Ascending aorta (tissue), 2 donors: ENCODE results near the gene SKI. TPM values are rescaled to one million over a fixed set of nuclear protein-coding genes. Genes with fewer than 3 reads are reported as not detected.
"Not testable (repeated sequence)": the region's sequence is repeated elsewhere in the genome, so short reads cannot be mapped to it uniquely, and the experiment has no call there.

Source experiments
- DNase-seq, 2 donors: peaks; one replicate each; pipeline ENCODE4 v3.0.0-alpha.2; 2019; ENCODE audit warnings: low spot score in 2 of 2
- H3K27ac ChIP-seq, 2 donors: fragments of 200-600 bp; sonication (generic); one replicate each; pipeline ENCODE4 v1.5.1; 2016 to 2017; ENCODE audit warnings: mild to moderate bottlenecking in 1 of 2
- H3K27me3 ChIP-seq: fragments of 200-600 bp; sonication (generic); one replicate; pipeline ENCODE4 v1.5.1; 2017
- H3K36me3 ChIP-seq, 2 donors: fragments of 200-600 bp; sonication (generic); one replicate each; pipeline ENCODE4 v1.5.1; 2016
- H3K4me1 ChIP-seq, 2 donors: fragments of 200-600 bp; sonication (generic); one replicate each; pipeline ENCODE4 v1.5.1; 2016 to 2017; ENCODE audit warnings: mild to moderate bottlenecking in 1 of 2
- H3K4me3 ChIP-seq, 2 donors: fragments of 200-600 bp; sonication (generic); one replicate each; pipeline ENCODE4 v1.5.1; 2016 to 2017; ENCODE audit warnings: mild to moderate bottlenecking in 1 of 2
- H3K9me3 ChIP-seq, 2 donors: fragments of 200-600 bp; sonication (generic); one replicate each; pipeline ENCODE4 v1.5.1; 2016
- intact Hi-C: fragments of 100-400 bp; cut with DNase I; formaldehyde crosslinking; loops from one replicate; pipeline ENCODE4 v1.15.1; 2023
- total RNA-seq: library from RNA; depleted of rRNA; stranded (reverse); fragments of >200 nt; gene quantifications from one replicate; pipeline ENCODE4 v1.1.0, GENCODE V29; 2016
- TF ChIP-seq, protein P1 (sequence below), 3 experiments: fragments of 200-600 bp in 2 of 3; fragments of 450-650 bp in 1 of 3; sonication (generic) in 2 of 3; IDR thresholded peaks; one replicate each; pipeline ENCODE4 v1.5.1; 2016 to 2019; ENCODE audit warnings: antibody characterized with exemption in 3 of 3, mild to moderate bottlenecking in 1 of 3, moderate library complexity in 1 of 3

SKI gene
- total RNA-seq, 1 donor from 2014 or later = 139 TPM

DNA sequence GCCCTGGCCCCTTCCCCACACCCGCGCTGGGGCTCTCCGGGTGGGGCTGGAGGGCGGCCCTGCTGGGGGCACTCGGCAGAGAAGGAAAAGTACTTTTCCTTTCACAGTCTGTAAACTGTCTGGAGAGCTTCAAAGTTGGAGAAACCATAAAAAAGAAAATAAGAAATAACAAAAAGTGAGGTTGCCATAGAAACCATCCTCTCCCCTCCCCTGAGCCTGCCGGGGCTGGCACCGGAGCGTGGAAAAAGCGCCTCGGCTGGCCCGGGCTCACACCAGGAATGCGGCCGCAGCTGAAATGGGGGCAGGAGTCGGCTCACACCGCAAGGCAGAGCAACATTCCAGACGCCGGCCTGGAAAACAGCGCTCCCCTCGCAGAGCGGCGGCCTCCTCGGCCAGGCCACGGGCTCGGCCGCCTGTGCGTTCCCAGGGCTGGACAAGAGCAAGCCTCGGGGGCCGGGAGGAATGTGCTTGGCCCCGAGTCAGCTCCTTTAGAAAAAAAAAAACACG lies 94.0 kb downstream of the SKI start:
- H3K9me3 ChIP-seq = no peaks in the 10 kb centered on the region
- no peaks in the 10 kb centered on the region for H3K36me3 ChIP-seq
- H3K4me1 ChIP-seq = peaks cover 24 to 40% of the 10 kb centered on the region in 2 donors
- H3K4me3 ChIP-seq = peak overlapping the region; percentile 28 to 54
- H3K27ac ChIP-seq = peak overlapping the region; percentile 92 to 96
- intact Hi-C loops = loop anchor here (1.0 to 2.0 kb wide), 3 partner anchors 32 to 204 kb away; partner anchors contain the start of genes MORN1, PANK4 and RER1
- DNase-seq = peak; percentile 52 to 94
- TF ChIP-seq, protein P1, sequence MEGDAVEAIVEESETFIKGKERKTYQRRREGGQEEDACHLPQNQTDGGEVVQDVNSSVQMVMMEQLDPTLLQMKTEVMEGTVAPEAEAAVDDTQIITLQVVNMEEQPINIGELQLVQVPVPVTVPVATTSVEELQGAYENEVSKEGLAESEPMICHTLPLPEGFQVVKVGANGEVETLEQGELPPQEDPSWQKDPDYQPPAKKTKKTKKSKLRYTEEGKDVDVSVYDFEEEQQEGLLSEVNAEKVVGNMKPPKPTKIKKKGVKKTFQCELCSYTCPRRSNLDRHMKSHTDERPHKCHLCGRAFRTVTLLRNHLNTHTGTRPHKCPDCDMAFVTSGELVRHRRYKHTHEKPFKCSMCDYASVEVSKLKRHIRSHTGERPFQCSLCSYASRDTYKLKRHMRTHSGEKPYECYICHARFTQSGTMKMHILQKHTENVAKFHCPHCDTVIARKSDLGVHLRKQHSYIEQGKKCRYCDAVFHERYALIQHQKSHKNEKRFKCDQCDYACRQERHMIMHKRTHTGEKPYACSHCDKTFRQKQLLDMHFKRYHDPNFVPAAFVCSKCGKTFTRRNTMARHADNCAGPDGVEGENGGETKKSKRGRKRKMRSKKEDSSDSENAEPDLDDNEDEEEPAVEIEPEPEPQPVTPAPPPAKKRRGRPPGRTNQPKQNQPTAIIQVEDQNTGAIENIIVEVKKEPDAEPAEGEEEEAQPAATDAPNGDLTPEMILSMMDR (IDR thresholded peaks at IDR 0.05) = peak in 2 of 3 experiments; percentile 20 to 26
- H3K27me3 ChIP-seq = no peaks in the 10 kb centered on the region

DNA sequence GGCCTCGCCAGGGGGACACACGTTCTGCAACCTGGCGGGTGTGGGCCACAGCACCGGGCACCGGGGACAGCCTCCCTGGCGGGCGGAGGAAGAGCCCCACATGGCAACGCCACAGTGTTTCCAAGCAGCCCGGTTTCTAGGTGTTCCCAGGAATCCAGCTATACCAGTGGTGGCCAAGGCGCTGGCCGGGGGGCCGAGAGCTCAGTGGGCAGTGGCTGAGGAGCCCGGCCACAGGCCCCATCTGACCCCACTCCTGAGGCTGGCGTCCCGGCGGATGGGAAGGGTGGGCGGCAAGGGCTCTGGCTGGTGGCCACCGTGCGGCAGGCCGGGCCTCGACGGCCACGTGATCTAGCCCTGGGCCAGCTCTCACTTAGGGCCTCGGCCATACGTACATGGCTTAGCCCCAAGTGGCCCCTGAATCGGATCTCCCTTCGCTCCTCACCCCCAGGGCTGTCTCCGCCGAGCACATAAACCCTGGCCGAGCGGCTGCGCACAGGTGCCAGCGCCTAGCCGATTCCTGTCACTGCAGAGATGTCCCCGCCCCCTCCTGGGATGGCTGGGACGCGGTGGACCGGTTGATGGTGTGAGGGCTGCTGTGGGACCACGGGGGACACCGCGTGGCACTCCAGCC lies 94.6 kb downstream of the SKI start:
- intact Hi-C loops = loop anchor here (1.0 to 2.0 kb wide), 3 partner anchors 32 to 204 kb away; partner anchors contain the start of genes MORN1, PANK4 and RER1
- H3K9me3 ChIP-seq = no peaks in the 10 kb centered on the region
- H3K27ac ChIP-seq = peak overlapping the region; percentile 92 to 96
- H3K36me3 ChIP-seq = no peaks in the 10 kb centered on the region
- no peaks in the 10 kb centered on the region for H3K27me3 ChIP-seq
- DNase-seq = peak in 1 of 2 donors; percentile 88
- TF ChIP-seq, protein P1 (IDR thresholded peaks at IDR 0.05) = peak in 1 of 3 experiments; percentile 2
- H3K4me1 ChIP-seq = peaks cover 24 to 40% of the 10 kb centered on the region in 2 donors
- H3K4me3 ChIP-seq = peak overlapping the region; percentile 24 to 54

DNA sequence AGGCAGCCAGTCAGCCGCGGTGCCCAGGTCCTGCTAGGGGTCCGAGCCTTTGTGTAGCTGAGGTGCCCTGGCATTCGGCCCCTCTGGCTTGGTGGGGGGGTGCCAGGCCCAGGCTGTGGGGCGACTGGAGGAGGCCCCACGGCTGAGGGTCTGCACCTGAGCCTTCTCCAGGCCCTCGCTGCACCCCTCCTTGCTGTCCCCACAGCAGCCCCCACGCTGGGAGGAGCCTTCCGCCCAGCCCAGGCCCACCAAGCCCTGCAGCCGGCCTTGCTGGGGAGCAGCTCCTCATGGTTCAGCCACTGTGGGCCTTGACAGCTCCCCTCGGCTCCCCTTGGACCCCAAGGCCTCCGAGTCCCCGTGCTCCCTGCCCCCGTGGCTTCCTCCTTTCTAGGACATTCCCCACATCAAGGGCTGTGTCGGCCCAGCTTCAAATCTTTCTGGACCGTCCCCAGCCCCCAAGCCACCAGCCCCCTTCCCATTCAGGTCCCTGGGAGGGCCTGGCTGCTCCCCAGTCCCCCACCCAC lies 95.4 kb downstream of the SKI start:
- TF ChIP-seq, protein P1 (IDR thresholded peaks at IDR 0.05) = no peak
- Histone ChIP-seq H3K36me3 (no peaks in the 10 kb centered on the region), H3K9me3 (no peaks in the 10 kb centered on the region), H3K4me3 (no peak overlapping the region), H3K4me1 (peaks cover 24 to 34% of the 10 kb centered on the region in 2 donors), H3K27me3 (no peaks in the 10 kb centered on the region), H3K27ac (peak overlapping the region; percentile 92 to 96)
- intact Hi-C loops = loop anchor here (2.0 kb wide), 1 partner anchor 67 kb away; the partner anchor contains the start of genes MORN1 and RER1
- DNase-seq = no peak

DNA sequence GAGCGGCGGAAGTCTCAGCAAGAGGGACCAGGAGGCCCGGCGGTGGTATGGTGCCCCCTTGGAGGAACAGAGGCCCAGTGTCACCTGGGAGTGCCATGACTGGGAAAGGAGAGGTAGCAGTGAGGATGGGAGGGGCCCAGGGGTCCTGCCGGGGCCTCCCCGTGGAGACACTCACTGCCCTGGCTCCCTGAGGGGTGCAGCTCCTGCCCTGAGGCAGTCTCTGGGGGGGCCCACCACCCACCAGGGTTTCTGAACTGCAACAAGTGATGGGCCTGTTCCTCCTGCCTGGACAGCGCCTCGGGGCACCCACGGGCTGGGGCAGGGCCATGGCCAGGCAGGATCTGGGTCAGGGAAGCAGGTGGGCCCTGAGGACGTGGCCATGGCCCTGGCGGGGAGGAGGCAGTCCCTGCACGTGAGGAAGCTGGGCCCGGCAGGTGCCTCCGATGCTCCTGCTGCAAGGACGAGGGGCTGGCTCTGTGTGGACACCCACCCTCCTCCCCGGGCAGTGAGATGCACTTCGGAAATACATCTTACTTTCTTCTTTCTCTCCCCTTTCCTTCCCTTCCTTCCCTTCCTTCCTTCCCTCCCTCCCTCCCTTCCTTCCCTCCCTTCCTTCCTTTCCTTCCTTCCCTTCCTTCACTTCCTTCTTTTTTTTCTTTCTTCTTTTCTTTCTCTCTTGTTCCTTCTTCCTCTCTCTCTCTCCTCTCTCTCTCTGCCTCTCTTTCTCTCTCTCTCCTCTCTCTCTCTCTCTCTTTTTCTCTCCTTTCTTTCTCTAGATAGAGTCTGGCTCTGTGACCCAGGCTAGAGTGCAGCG lies 96.6 kb downstream of the SKI start:
- TF ChIP-seq, protein P1 (IDR thresholded peaks at IDR 0.05) = no peak
- no peak for DNase-seq
- no peak overlapping the region for H3K4me3 ChIP-seq
- H3K9me3 ChIP-seq = no peaks in the 10 kb centered on the region
- H3K4me1 ChIP-seq = peaks cover 24 to 29% of the 10 kb centered on the region in 2 donors
- no peak overlapping the region for H3K27ac ChIP-seq
- intact Hi-C loops = no loop called here
- H3K36me3 ChIP-seq = no peaks in the 10 kb centered on the region
- no peaks in the 10 kb centered on the region for H3K27me3 ChIP-seq

DNA sequence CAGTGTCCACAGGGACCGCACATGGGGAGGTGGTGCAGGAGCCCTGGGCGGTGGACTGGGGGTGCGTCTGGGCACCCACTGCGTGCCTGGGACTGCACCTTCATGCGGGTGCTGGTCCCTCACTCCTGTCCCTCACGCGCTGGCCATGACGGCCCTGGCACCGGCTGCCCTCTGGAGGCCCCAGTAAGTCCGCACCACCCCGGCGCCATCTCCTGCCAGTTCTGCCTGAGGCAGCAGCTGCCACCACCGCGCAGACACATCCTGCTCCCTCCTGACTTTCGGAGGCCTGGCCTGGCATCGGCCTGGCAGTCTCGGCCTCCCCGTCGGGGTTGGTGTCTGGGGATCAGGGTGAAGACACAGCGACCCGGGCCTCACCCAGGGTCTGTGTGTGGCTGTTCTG lies 98.4 kb downstream of the SKI start:
- peaks cover 20 to 32% of the 10 kb centered on the region in 2 donors for H3K4me1 ChIP-seq
- no peaks in the 10 kb centered on the region for H3K36me3 ChIP-seq
- DNase-seq = no peak
- no peaks in the 10 kb centered on the region for H3K27me3 ChIP-seq
- H3K9me3 ChIP-seq = no peaks in the 10 kb centered on the region
- H3K27ac ChIP-seq = no peak overlapping the region
- no peak overlapping the region for H3K4me3 ChIP-seq
- TF ChIP-seq, protein P1 (IDR thresholded peaks at IDR 0.05) = no peak
- intact Hi-C loops = no loop called here

DNA sequence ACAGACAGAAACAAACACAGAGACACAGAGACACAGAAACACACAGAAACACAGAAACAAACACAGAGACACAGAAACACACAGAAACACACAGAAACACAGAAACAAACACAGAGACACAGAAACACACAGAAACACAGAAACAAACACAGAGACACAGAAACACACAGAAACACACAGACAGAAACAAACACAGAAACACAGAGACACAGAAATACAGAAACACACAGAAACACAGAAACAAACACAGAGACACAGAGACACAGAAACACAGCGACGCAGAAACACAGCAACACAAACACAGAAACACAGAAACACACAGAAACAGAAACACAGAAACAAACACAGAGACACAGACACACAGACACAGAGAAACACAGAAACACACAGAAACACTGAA lies 99.0 kb downstream of the SKI start:
- H3K4me3 ChIP-seq, DNase-seq, H3K36me3 ChIP-seq, H3K27ac ChIP-seq, intact Hi-C loops, H3K27me3 ChIP-seq, H3K9me3 ChIP-seq: not testable (repeated sequence)
- peaks cover 15 to 28% of the 10 kb centered on the region in 2 donors for H3K4me1 ChIP-seq
